K562 (cell line): Measurements from ENCODE around the gene MDM4. TPM values are rescaled to one million over a fixed set of nuclear protein-coding genes. Genes with fewer than 3 reads are reported as not detected.

ENCODE experiments used
- BHLHE40 ChIP-seq: IDR thresholded peaks from 2 replicates; pipeline ENCODE4 v1.6.1; 2011; ENCODE audit warnings: low read length, improper control_type of control experiment
- CBX5 ChIP-seq: IDR thresholded peaks from 2 replicates; pipeline ENCODE4 v1.6.1; 2014; ENCODE audit warnings: low read depth, borderline replicate concordance
- ELF1 ChIP-seq: fragments of 200-800 bp; sonication (Bioruptor generic); IDR thresholded peaks from 2 replicates; pipeline ENCODE4 v1.6.1; 2016; ENCODE audit warnings: missing genetic modification characterization, missing compliant biosample characterization
- ELK3 ChIP-seq: fragments of 450-650 bp; formaldehyde crosslinking; IDR thresholded peaks from 2 replicates; pipeline ENCODE4 v1.4.0; 2020; ENCODE audit warnings: mild to moderate bottlenecking
- ETS1 ChIP-seq: conservative IDR thresholded peaks from 2 replicates; pipeline ENCODE4 v1.6.1; 2011; ENCODE audit warnings: low read depth, mild to moderate bottlenecking, low read length; ENCODE audit not compliant: control insufficient read depth
- GATAD2B ChIP-seq: fragments of 450-650 bp; IDR thresholded peaks from 2 replicates; pipeline ENCODE4 v1.6.1; 2017; ENCODE audit warnings: mild to moderate bottlenecking, borderline replicate concordance
- HLTF ChIP-seq: fragments of 450-650 bp; IDR thresholded peaks from 2 replicates; pipeline ENCODE4 v1.6.1; 2016
- MAFG ChIP-seq: fragments of 450-650 bp; conservative IDR thresholded peaks from 2 replicates; pipeline ENCODE4 v1.6.1; 2016; ENCODE audit warnings: missing genetic modification characterization, missing compliant biosample characterization
- POLR2A ChIP-seq: fragments of 450-650 bp; conservative IDR thresholded peaks from 2 replicates; pipeline ENCODE4 v1.6.1; 2016
- SAP30 ChIP-seq: fragments of 200-600 bp; sonication (generic); IDR thresholded peaks from 2 replicates; pipeline ENCODE4 v1.6.1; 2012; ENCODE audit warnings: borderline replicate concordance, low read depth, mild to moderate bottlenecking, moderate library complexity, low read length, control low read depth, inconsistent platforms; ENCODE audit not compliant: insufficient read depth, poor library complexity, severe bottlenecking
- SMAD3 ChIP-seq: fragments of 450-650 bp; formaldehyde crosslinking; conservative IDR thresholded peaks from 2 replicates; pipeline ENCODE4 v1.4.0; 2020; ENCODE audit warnings: mild to moderate bottlenecking
- ZNF277 ChIP-seq: fragments of 250-450 bp; sonication (Bioruptor Pico); IDR thresholded peaks from 2 replicates; pipeline ENCODE4 v1.8.0; 2022; ENCODE audit warnings: inconsistent platforms, mild to moderate bottlenecking, moderate library complexity, borderline replicate concordance
- ZNF57 ChIP-seq: fragments of 450-650 bp; formaldehyde crosslinking; IDR thresholded peaks from 2 replicates; pipeline ENCODE4 v1.4.0; 2020; ENCODE audit warnings: mild to moderate bottlenecking, moderate library complexity
- ZNF589 ChIP-seq: fragments of 200-800 bp; sonication (Bioruptor generic); IDR thresholded peaks from 2 replicates; pipeline ENCODE4 v1.6.1; 2016; ENCODE audit warnings: low read depth, missing genetic modification characterization, missing compliant biosample characterization
- polyA plus RNA-seq, 8 experiments: library from polyadenylated mRNA; depleted of rRNA in 4 of 8; stranded (reverse) in 5 of 8; unstranded in 3 of 8; fragments of >200 nt; fragmentation: Nextera tagmentation in 2 of 8; fragmentation: Illumina TruSeq in 1 of 8; extraction: Ambion mirVana in 2 of 8; extraction: Trizol in 1 of 8; gene quantifications; 2 replicates each; pipeline versions ENCODE4 v1.2.1 to v1.2.3, GENCODE V29; 2011 to 2014; ENCODE audit warnings: inconsistent platforms in 1 of 8, missing spikeins in 1 of 8
- total RNA-seq, 7 experiments: library from RNA; depleted of rRNA in 6 of 7; stranded (reverse); fragments of >200 nt in 6 of 7; fragmentation: Illumina TruSeq in 2 of 7; extraction: Trizol in 2 of 7; gene quantifications; 2 replicates each; pipeline versions ENCODE4 v1.2.1 to v1.2.3, GENCODE V29; 2011 to 2021; ENCODE audit warnings: low replicate concordance in 1 of 7
- TF ChIP-seq, protein P1 (sequence below): fragments of 200-800 bp; sonication (Bioruptor generic); IDR thresholded peaks from 2 replicates; pipeline ENCODE4 v1.6.1; 2016; ENCODE audit warnings: missing genetic modification characterization, missing compliant biosample characterization
- TF ChIP-seq, protein P2 (sequence below): fragments of 250-450 bp; sonication (Bioruptor Pico); IDR thresholded peaks from 2 replicates; pipeline ENCODE4 v1.4.0; 2020; ENCODE audit warnings: mild to moderate bottlenecking, moderate library complexity
- TF ChIP-seq, protein P3 (sequence below): fragments of 450-650 bp; formaldehyde crosslinking; IDR thresholded peaks from 2 replicates; pipeline ENCODE4 v1.4.0; 2020; ENCODE audit warnings: mild to moderate bottlenecking, moderate library complexity

MDM4 gene
- total and polyA plus RNA-seq, 9 of the 15 experiments (the other 6 are each of a cell fraction or from before 2014, with no cell fraction given) = 3.3 to 61.7 (median 21.2) TPM

DNA sequence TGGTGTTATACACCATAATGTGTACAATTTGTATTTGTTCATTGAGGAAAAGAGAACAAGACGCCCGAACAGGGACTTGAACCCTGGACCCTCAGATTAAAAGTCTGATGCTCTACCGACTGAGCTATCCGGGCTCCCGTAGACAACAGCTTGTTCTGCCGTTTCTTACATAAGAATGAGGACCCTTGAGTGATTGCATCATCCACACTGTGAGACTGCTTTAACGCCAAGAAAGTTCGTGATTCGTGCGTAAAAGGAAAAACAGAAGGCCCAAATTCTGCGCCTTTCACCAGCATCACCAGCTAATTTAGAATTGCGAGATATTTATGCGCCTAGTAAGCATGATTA lies 9.3 kb upstream of the MDM4 start (continued):
- TF ChIP-seq, protein P1, sequence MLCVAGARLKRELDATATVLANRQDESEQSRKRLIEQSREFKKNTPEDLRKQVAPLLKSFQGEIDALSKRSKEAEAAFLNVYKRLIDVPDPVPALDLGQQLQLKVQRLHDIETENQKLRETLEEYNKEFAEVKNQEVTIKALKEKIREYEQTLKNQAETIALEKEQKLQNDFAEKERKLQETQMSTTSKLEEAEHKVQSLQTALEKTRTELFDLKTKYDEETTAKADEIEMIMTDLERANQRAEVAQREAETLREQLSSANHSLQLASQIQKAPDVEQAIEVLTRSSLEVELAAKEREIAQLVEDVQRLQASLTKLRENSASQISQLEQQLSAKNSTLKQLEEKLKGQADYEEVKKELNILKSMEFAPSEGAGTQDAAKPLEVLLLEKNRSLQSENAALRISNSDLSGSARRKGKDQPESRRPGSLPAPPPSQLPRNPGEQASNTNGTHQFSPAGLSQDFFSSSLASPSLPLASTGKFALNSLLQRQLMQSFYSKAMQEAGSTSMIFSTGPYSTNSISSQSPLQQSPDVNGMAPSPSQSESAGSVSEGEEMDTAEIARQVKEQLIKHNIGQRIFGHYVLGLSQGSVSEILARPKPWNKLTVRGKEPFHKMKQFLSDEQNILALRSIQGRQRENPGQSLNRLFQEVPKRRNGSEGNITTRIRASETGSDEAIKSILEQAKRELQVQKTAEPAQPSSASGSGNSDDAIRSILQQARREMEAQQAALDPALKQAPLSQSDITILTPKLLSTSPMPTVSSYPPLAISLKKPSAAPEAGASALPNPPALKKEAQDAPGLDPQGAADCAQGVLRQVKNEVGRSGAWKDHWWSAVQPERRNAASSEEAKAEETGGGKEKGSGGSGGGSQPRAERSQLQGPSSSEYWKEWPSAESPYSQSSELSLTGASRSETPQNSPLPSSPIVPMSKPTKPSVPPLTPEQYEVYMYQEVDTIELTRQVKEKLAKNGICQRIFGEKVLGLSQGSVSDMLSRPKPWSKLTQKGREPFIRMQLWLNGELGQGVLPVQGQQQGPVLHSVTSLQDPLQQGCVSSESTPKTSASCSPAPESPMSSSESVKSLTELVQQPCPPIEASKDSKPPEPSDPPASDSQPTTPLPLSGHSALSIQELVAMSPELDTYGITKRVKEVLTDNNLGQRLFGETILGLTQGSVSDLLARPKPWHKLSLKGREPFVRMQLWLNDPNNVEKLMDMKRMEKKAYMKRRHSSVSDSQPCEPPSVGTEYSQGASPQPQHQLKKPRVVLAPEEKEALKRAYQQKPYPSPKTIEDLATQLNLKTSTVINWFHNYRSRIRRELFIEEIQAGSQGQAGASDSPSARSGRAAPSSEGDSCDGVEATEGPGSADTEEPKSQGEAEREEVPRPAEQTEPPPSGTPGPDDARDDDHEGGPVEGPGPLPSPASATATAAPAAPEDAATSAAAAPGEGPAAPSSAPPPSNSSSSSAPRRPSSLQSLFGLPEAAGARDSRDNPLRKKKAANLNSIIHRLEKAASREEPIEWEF = no peak
- TF ChIP-seq ELK3 (CRISPR knock-in tag) (no peak), ELF1 (no peak), SAP30 (no peak), POLR2A (no peak), HLTF (no peak), BHLHE40 (peak; percentile 50; the same call in 1 of the 2 replicates), ZNF57 (no peak), ZNF589 (CRISPR knock-in tag) (no peak; the same call in 1 of the 2 replicates), CBX5 (no peak), ZNF277 (CRISPR knock-in tag) (no peak), ETS1 (peak; percentile 80; the same call in 1 of the 2 replicates), MAFG (tag) (no peak), SMAD3 (peak; percentile 36; the same call in 1 of the 2 replicates), GATAD2B (peak; percentile 71)
- TF ChIP-seq, protein P2, sequence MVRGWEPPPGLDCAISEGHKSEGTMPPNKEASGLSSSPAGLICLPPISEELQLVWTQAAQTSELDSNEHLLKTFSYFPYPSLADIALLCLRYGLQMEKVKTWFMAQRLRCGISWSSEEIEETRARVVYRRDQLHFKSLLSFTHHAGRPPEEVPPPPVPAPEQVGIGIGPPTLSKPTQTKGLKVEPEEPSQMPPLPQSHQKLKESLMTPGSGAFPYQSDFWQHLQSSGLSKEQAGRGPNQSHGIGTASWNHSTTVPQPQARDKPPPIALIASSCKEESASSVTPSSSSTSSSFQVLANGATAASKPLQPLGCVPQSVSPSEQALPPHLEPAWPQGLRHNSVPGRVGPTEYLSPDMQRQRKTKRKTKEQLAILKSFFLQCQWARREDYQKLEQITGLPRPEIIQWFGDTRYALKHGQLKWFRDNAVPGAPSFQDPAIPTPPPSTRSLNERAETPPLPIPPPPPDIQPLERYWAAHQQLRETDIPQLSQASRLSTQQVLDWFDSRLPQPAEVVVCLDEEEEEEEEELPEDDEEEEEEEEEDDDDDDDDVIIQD = no peak
- TF ChIP-seq, protein P3, sequence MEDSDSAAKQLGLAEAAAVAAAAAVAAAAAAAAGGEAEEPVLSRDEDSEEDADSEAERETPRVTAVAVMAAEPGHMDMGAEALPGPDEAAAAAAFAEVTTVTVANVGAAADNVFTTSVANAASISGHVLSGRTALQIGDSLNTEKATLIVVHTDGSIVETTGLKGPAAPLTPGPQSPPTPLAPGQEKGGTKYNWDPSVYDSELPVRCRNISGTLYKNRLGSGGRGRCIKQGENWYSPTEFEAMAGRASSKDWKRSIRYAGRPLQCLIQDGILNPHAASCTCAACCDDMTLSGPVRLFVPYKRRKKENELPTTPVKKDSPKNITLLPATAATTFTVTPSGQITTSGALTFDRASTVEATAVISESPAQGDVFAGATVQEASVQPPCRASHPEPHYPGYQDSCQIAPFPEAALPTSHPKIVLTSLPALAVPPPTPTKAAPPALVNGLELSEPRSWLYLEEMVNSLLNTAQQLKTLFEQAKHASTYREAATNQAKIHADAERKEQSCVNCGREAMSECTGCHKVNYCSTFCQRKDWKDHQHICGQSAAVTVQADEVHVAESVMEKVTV (CRISPR knock-in tag) = peak; percentile 15
